HepG2 (cell line): ENCODE results near the gene EDEM1. TPM values are rescaled to one million over a fixed set of nuclear protein-coding genes. Genes with fewer than 3 reads are reported as not detected.

ENCODE experiments used
- ATAC-seq: fragments of 200-7000 bp; cut with Tn5 transposase; 3 replicates; pipeline ENCODE4 v1.9.1; 2020; ENCODE audit warnings: mild to moderate bottlenecking, moderate library complexity
- BruUV-seq: library from RNA; stranded (reverse); fragments of 400-500 nt; replicated peaks from 2 replicates; lab custom pipeline; 2021; lab: Mats Ljungman, UMichigan
- CTCF ChIA-PET: fragments of 300-600 bp; formaldehyde crosslinking; extraction: SDS; loops from one replicate; lab custom pipeline; 2021; ENCODE audit warnings: low total read pairs, inconsistent platforms, low intra/inter-chr PET ratio; lab: Yijun Ruan, JAX
- POLR2A ChIA-PET: fragments of 350-600 bp; sonication (Branson Sonifier 250); formaldehyde crosslinking; loops from one replicate; lab custom pipeline; 2020; ENCODE audit warnings: antibody characterized with exemption, inconsistent platforms; lab: Yijun Ruan, JAX
- DNase-seq: peaks from one replicate; pipeline ENCODE4 v3.0.0-alpha.2; 2015; ENCODE audit warnings: low spot score
- FAIRE-seq: peaks from 3 replicates; lab custom pipeline; 2011; peaks lifted over from hg19 to GRCh38; lab: Jason Lieb, UNC
- H2AFZ ChIP-seq: one replicate; pipeline ENCODE4 v1.6.1; 2011; ENCODE audit warnings: low read length, inconsistent platforms
- H3K27ac ChIP-seq: fragments of 300-600 bp; 3 replicates; pipeline ENCODE4 v1.8.0; 2011; ENCODE audit warnings: mixed run types, mild to moderate bottlenecking, mixed read lengths, low read length, inconsistent platforms; ENCODE audit not compliant: insufficient read depth; ENCODE audit errors: extremely low read length
- H3K27me3 ChIP-seq, 2 experiments: fragments of 200-600 bp in 1 of 2; 2 replicates in 1 of 2; 3 replicates in 1 of 2; pipeline versions ENCODE4 v1.6.0 to v1.8.0; 2011; ENCODE audit warnings: low read length in 2 of 2, mild to moderate bottlenecking in 2 of 2, moderate library complexity in 2 of 2, inconsistent platforms in 1 of 2; ENCODE audit not compliant: insufficient read depth in 2 of 2, control insufficient read depth in 1 of 2
- H3K36me3 ChIP-seq, 2 experiments: fragments of 200-600 bp in 1 of 2; replicated peaks in 1 of 2; 2 replicates in 1 of 2; 3 replicates in 1 of 2; pipeline versions ENCODE4 v1.5.1 to v1.8.0; 2011; ENCODE audit warnings: low read length in 2 of 2, inconsistent platforms in 1 of 2; ENCODE audit not compliant: insufficient read depth in 2 of 2, control insufficient read depth in 1 of 2
- H3K4me1 ChIP-seq: 2 replicates; pipeline ENCODE4 v1.5.1; 2012; ENCODE audit warnings: low read length, inconsistent platforms; ENCODE audit not compliant: insufficient read depth
- H3K4me2 ChIP-seq: 2 replicates; pipeline ENCODE4 v1.6.0; 2011; ENCODE audit warnings: low read depth, low read length, inconsistent platforms
- H3K4me3 ChIP-seq, 3 experiments: fragments of 200-600 bp in 1 of 3; sonication (generic), shearing (Covaris generic) in 1 of 3; replicated peaks in 1 of 3; 2 replicates each; pipeline ENCODE4 v1.5.1; 2011 to 2016; ENCODE audit warnings: low read length in 3 of 3, inconsistent platforms in 2 of 3, low read depth in 2 of 3, mild to moderate bottlenecking in 2 of 3, control low read depth in 1 of 3, mixed read lengths in 1 of 3; ENCODE audit not compliant: insufficient read depth in 1 of 3
- H3K79me2 ChIP-seq: one replicate; pipeline ENCODE4 v1.6.1; 2011; ENCODE audit warnings: low read length, inconsistent platforms; ENCODE audit not compliant: insufficient read depth
- H3K9ac ChIP-seq: 2 replicates; pipeline ENCODE4 v1.6.0; 2011; ENCODE audit warnings: mild to moderate bottlenecking, low read depth, low read length, inconsistent platforms; ENCODE audit not compliant: insufficient read depth
- H3K9me3 ChIP-seq: 2 replicates; pipeline ENCODE4 v1.5.1; 2012; ENCODE audit warnings: mild to moderate bottlenecking, low read length
- H4K20me1 ChIP-seq: 2 replicates; pipeline ENCODE4 v1.6.0; 2011; ENCODE audit warnings: inconsistent platforms, mild to moderate bottlenecking, low read length, moderate library complexity; ENCODE audit not compliant: insufficient read depth
- AGO2 ChIP-seq: fragments of 200-400 bp; formaldehyde crosslinking; optimal IDR thresholded peaks from 2 replicates; pipeline ENCODE3; 2017; ENCODE audit warnings: mild to moderate bottlenecking, low read depth, low read length, moderate library complexity
- BORCS8-MEF2B ChIP-seq: sonication (generic); formaldehyde crosslinking; IDR thresholded peaks from 2 replicates; pipeline ENCODE4 v1.8.0; 2022; ENCODE audit warnings: mild to moderate bottlenecking, missing genetic modification reagents
- CBFB ChIP-seq: sonication (generic); formaldehyde crosslinking; IDR thresholded peaks from 2 replicates; pipeline ENCODE4 v1.4.0; 2020; ENCODE audit warnings: missing genetic modification reagents
- FOXC1 ChIP-seq: sonication (generic); formaldehyde crosslinking; IDR thresholded peaks from 2 replicates; pipeline ENCODE4 v1.8.0; 2022; ENCODE audit warnings: mild to moderate bottlenecking, missing genetic modification reagents, borderline replicate concordance
- GATAD1 ChIP-seq: IDR thresholded peaks from 2 replicates; pipeline ENCODE4 v1.6.1; 2016; ENCODE audit warnings: missing genetic modification reagents, missing compliant biosample characterization
- HOXA5 ChIP-seq: sonication (generic); formaldehyde crosslinking; IDR thresholded peaks from 2 replicates; pipeline ENCODE4 v1.4.0; 2020; ENCODE audit warnings: missing genetic modification reagents
- KDM5A ChIP-seq: fragments of 200-600 bp; sonication (generic); IDR thresholded peaks from 2 replicates; pipeline ENCODE4 v1.7.0; 2018; ENCODE audit warnings: antibody characterized with exemption, mild to moderate bottlenecking, low read length, borderline replicate concordance
- MBD4 ChIP-seq: IDR thresholded peaks from 2 replicates; pipeline ENCODE4 v1.6.1; 2012; ENCODE audit warnings: low read length, inconsistent platforms, borderline replicate concordance
- NPAS2 ChIP-seq: sonication (generic); formaldehyde crosslinking; IDR thresholded peaks from 2 replicates; pipeline ENCODE4 v1.8.0; 2022; ENCODE audit warnings: mild to moderate bottlenecking, missing genetic modification reagents, borderline replicate concordance
- PCBP1 ChIP-seq: fragments of 200-400 bp; formaldehyde crosslinking; IDR thresholded peaks from 2 replicates; pipeline ENCODE4 v1.6.1; 2017; ENCODE audit warnings: mild to moderate bottlenecking, low read depth, low read length, borderline replicate concordance
- SNAI1 ChIP-seq: sonication (generic); formaldehyde crosslinking; IDR thresholded peaks from 2 replicates; pipeline ENCODE4 v1.5.0; 2020; ENCODE audit warnings: mild to moderate bottlenecking, missing genetic modification reagents, borderline replicate concordance
- SNAPC4 ChIP-seq: sonication (generic); formaldehyde crosslinking; IDR thresholded peaks from 2 replicates; pipeline ENCODE4 v1.4.0; 2020; ENCODE audit warnings: mild to moderate bottlenecking, missing genetic modification reagents
- SUZ12 ChIP-seq: fragments of 150-350 bp; IDR thresholded peaks from 2 replicates; pipeline ENCODE4 v1.6.1; 2014; ENCODE audit warnings: low read depth, low read length
- TEAD2 ChIP-seq: sonication (generic); formaldehyde crosslinking; IDR thresholded peaks from 2 replicates; pipeline ENCODE4 v1.9.0; 2021; ENCODE audit warnings: missing genetic modification reagents
- ZBTB42 ChIP-seq: sonication (generic); formaldehyde crosslinking; IDR thresholded peaks from 2 replicates; pipeline ENCODE4 v1.5.0; 2020; ENCODE audit warnings: mild to moderate bottlenecking, missing genetic modification reagents
- ZNF121 ChIP-seq: sonication (generic); formaldehyde crosslinking; IDR thresholded peaks from 2 replicates; pipeline ENCODE4 v1.5.0; 2020; ENCODE audit warnings: mild to moderate bottlenecking, missing genetic modification reagents
- ZNF367 ChIP-seq: sonication (generic); formaldehyde crosslinking; IDR thresholded peaks from 2 replicates; pipeline ENCODE4 v1.4.0; 2020; ENCODE audit warnings: missing genetic modification reagents, borderline replicate concordance
- ZNF432 ChIP-seq: sonication (generic); formaldehyde crosslinking; IDR thresholded peaks from 2 replicates; pipeline ENCODE4 v1.5.0; 2020; ENCODE audit warnings: missing genetic modification reagents, mild to moderate bottlenecking, borderline replicate concordance
- WGBS: methylation state at CpG from one replicate; pipeline ENCODE4 v1.1.6; 2017; ENCODE audit warnings: low lambda C conversion rate; 5-methylcytosine and 5-hydroxymethylcytosine counted together
- in situ Hi-C: cut with HindIII; loops from 2 replicates; pipeline ENCODE4 v1.10.0; 2017; ENCODE audit warnings: low pct_unique_long_range_greater_than_20kb; ENCODE audit not compliant: extremely low pct_ligation_motif_present
- intact Hi-C: fragments of 100-400 bp; cut with micrococcal nuclease; formaldehyde crosslinking; loops from one replicate; pipeline ENCODE4 v1.10.0; 2022; ENCODE audit not compliant: unreplicated experiment
- polyA plus RNA-seq, 8 experiments: library from polyadenylated mRNA; depleted of rRNA in 3 of 8; stranded (reverse) in 7 of 8; unstranded in 1 of 8; fragments of >200 nt; fragmentation: Illumina TruSeq in 4 of 8; extraction: Trizol in 4 of 8; gene quantifications; 2 replicates each; pipeline versions ENCODE4 v1.2.1 to v1.2.3, GENCODE V29; 2011 to 2016; ENCODE audit warnings: low read depth in 4 of 8, missing spikeins in 1 of 8, mixed read lengths in 1 of 8; ENCODE audit not compliant: insufficient read depth in 1 of 8
- total RNA-seq, 5 experiments: library from RNA; depleted of rRNA; stranded (reverse); fragments of >200 nt; fragmentation: Illumina TruSeq; extraction: Trizol; gene quantifications; 2 replicates each; pipeline ENCODE4 v1.2.3, GENCODE V29; 2016; ENCODE audit warnings: low read depth in 1 of 5
- TF ChIP-seq, protein P1 (sequence below): sonication (generic); formaldehyde crosslinking; IDR thresholded peaks from 2 replicates; pipeline ENCODE4 v1.4.0; 2020; ENCODE audit warnings: low read depth, mild to moderate bottlenecking, missing genetic modification reagents

Gene EDEM1
- total and polyA plus RNA-seq, 2 of the 13 experiments (the other 11 are each of a cell fraction or from before 2014, with no cell fraction given), result 13.8 to 25.8 TPM

DNA sequence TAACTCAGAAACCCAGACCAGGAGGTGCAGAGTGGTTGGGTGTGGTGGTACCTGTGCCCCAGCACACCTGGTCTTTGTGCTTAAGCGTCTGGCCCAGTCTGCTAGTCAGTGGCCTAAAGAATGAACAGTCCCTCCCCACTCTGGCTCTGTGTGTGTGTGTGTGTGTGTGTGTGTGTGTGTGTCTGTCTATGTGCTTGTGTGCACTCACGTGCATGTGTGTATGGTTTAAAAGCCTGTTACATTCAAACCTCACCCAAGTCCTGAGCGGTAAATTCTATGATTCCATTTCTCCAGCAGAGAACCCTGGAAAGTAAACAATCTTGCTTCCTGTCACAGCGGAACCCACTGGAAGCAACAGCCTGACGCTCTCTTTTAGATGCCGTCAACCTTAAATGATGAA lies 34.2 kb downstream of the EDEM1 start (continued):
- TF ChIP-seq SNAPC4 (no peak), FOXC1 (CRISPR knock-in tag) (no peak), PCBP1 (no peak)
- TF ChIP-seq, all 625 proteins: peak for 0

GRCh38 chr3:5222283-5223005 lies 34.9 kb downstream of the EDEM1 start:
- no peak overlapping the region for H3K27ac ChIP-seq
- ChIA-PET POLR2A (no interaction called here), CTCF (no interaction called here)
- DNase-seq (no peak), ATAC-seq (no peak), FAIRE-seq (no peak)
- peaks cover 11% of the 10 kb centered on the region for H3K4me1 ChIP-seq
- H3K4me3 ChIP-seq, result no peak overlapping the region
- H3K79me2 ChIP-seq, result no peaks in the 10 kb centered on the region
- peaks cover 1 to 6% of the 10 kb centered on the region in 2 experiments; a peak in 1 of 5 replicates for H3K36me3 ChIP-seq
- WGBS, result 87% methylated on average over 13 of the region's 13 CpGs
- H3K9ac ChIP-seq, result no peak overlapping the region
- intact Hi-C loops, result no loop called here
- H3K27me3 ChIP-seq, result no peaks in the 10 kb centered on the region
- H4K20me1 ChIP-seq, result no peaks in the 10 kb centered on the region
- in situ Hi-C loops, result no loop called here
- no TSS peak for BruUV-seq
- H3K4me2 ChIP-seq, result no peak overlapping the region
- H2AFZ ChIP-seq, result no peak overlapping the region
- H3K9me3 ChIP-seq, result no peaks in the 10 kb centered on the region
- TF ChIP-seq, protein P1, sequence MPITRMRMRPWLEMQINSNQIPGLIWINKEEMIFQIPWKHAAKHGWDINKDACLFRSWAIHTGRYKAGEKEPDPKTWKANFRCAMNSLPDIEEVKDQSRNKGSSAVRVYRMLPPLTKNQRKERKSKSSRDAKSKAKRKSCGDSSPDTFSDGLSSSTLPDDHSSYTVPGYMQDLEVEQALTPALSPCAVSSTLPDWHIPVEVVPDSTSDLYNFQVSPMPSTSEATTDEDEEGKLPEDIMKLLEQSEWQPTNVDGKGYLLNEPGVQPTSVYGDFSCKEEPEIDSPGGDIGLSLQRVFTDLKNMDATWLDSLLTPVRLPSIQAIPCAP (CRISPR knock-in tag), result no peak
- TF ChIP-seq ZBTB42 (CRISPR knock-in tag) (no peak), AGO2 (no peak), ZNF367 (CRISPR knock-in tag) (no peak), NPAS2 (CRISPR knock-in tag) (no peak), ZNF432 (CRISPR knock-in tag) (no peak), GATAD1 (no peak), MBD4 (no peak), CBFB (CRISPR knock-in tag) (no peak), HOXA5 (CRISPR knock-in tag) (no peak), SNAI1 (CRISPR knock-in tag) (no peak), TEAD2 (CRISPR knock-in tag) (no peak), BORCS8-MEF2B (no peak), ZNF121 (CRISPR knock-in tag) (no peak), SUZ12 (no peak), KDM5A (no peak)
